HepG2 (cell line): Measurements from ENCODE around the gene SLC44A4. TPM values are rescaled to one million over a fixed set of nuclear protein-coding genes. Genes with fewer than 3 reads are reported as not detected.

ENCODE experiments used
- AGO1 ChIP-seq: fragments of 200-400 bp; formaldehyde crosslinking; IDR thresholded peaks from 2 replicates; pipeline ENCODE4 v1.6.1; 2017; ENCODE audit warnings: mild to moderate bottlenecking, low read depth, low read length, moderate library complexity; ENCODE audit not compliant: poor library complexity, severe bottlenecking
- ATF7-NPFF ChIP-seq: sonication (generic); formaldehyde crosslinking; IDR thresholded peaks from 2 replicates; pipeline ENCODE4 v1.8.1; 2023; ENCODE audit warnings: mild to moderate bottlenecking, low read depth, missing genetic modification reagents, moderate library complexity
- CAMTA2 ChIP-seq: sonication (generic); formaldehyde crosslinking; IDR thresholded peaks from 2 replicates; pipeline ENCODE4 v1.4.0; 2020; ENCODE audit warnings: mild to moderate bottlenecking, missing genetic modification reagents, borderline replicate concordance
- CENPT ChIP-seq: sonication (generic); formaldehyde crosslinking; IDR thresholded peaks from 2 replicates; pipeline ENCODE4 v1.8.0; 2022; ENCODE audit warnings: low read depth, mild to moderate bottlenecking, moderate library complexity, missing genetic modification reagents
- ELF1 ChIP-seq: sonication (generic); formaldehyde crosslinking; IDR thresholded peaks from 2 replicates; pipeline ENCODE4 v1.4.0; 2020; ENCODE audit warnings: missing genetic modification reagents
- FOXA1 ChIP-seq, 2 experiments: fragments of 450-650 bp in 1 of 2; sonication (generic) in 1 of 2; formaldehyde crosslinking in 1 of 2; IDR thresholded peaks; 2 replicates each; pipeline versions ENCODE4 v1.4.0 to v1.6.1; 2016 to 2020; ENCODE audit warnings: missing genetic modification reagents in 1 of 2
- GRHL1 ChIP-seq: sonication (generic); formaldehyde crosslinking; conservative IDR thresholded peaks from 2 replicates; pipeline ENCODE4 v1.8.0; 2022; ENCODE audit warnings: missing genetic modification reagents
- HOXA5 ChIP-seq: sonication (generic); formaldehyde crosslinking; IDR thresholded peaks from 2 replicates; pipeline ENCODE4 v1.4.0; 2020; ENCODE audit warnings: missing genetic modification reagents
- HOXA9 ChIP-seq: sonication (generic); formaldehyde crosslinking; IDR thresholded peaks from 2 replicates; pipeline ENCODE4 v1.8.1; 2022; ENCODE audit warnings: missing genetic modification reagents, mild to moderate bottlenecking, moderate library complexity, borderline replicate concordance
- KDM2A ChIP-seq: sonication (generic); formaldehyde crosslinking; IDR thresholded peaks from 2 replicates; pipeline ENCODE4 v1.4.0; 2020; ENCODE audit warnings: low read depth, missing genetic modification reagents, borderline replicate concordance
- NFE2L2 ChIP-seq: fragments of 150-350 bp; IDR thresholded peaks from 2 replicates; pipeline ENCODE4 v1.6.1; 2014; ENCODE audit warnings: low read length
- NFYB ChIP-seq: sonication (generic); formaldehyde crosslinking; IDR thresholded peaks from 2 replicates; pipeline ENCODE4 v1.4.0; 2020; ENCODE audit warnings: missing genetic modification reagents
- NR1H2 ChIP-seq: sonication (generic); formaldehyde crosslinking; IDR thresholded peaks from 2 replicates; pipeline ENCODE4 v1.8.1; 2022; ENCODE audit warnings: low read depth, missing genetic modification reagents, borderline replicate concordance
- SATB2 ChIP-seq: sonication (generic); formaldehyde crosslinking; IDR thresholded peaks from 2 replicates; pipeline ENCODE4 v1.5.0; 2020; ENCODE audit warnings: missing genetic modification reagents
- SRF ChIP-seq: IDR thresholded peaks from 2 replicates; pipeline ENCODE4 v1.6.1; 2011; ENCODE audit warnings: mild to moderate bottlenecking, low read depth, low read length, moderate library complexity
- TEF ChIP-seq: sonication (generic); formaldehyde crosslinking; IDR thresholded peaks from 2 replicates; pipeline ENCODE4 v1.5.0; 2020; ENCODE audit warnings: missing genetic modification reagents
- ZKSCAN1 ChIP-seq: fragments of 150-350 bp; IDR thresholded peaks from 2 replicates; pipeline ENCODE4 v1.6.1; 2014; ENCODE audit warnings: low read length
- ZNF282 ChIP-seq: fragments of 450-650 bp; IDR thresholded peaks from 2 replicates; pipeline ENCODE4 v1.6.1; 2018; ENCODE audit not compliant: partially characterized antibody
- ZNF350 ChIP-seq: sonication (generic); formaldehyde crosslinking; IDR thresholded peaks from 2 replicates; pipeline ENCODE4 v1.4.0; 2020; ENCODE audit warnings: mild to moderate bottlenecking, low read depth, missing genetic modification reagents, borderline replicate concordance
- ZNF543 ChIP-seq: sonication (generic); formaldehyde crosslinking; IDR thresholded peaks from 2 replicates; pipeline ENCODE4 v1.4.0; 2020; ENCODE audit warnings: mild to moderate bottlenecking, missing genetic modification reagents
- ZNF562 ChIP-seq: sonication (generic); formaldehyde crosslinking; IDR thresholded peaks from 2 replicates; pipeline ENCODE4 v1.8.0; 2022; ENCODE audit warnings: missing genetic modification reagents, borderline replicate concordance
- ZNF629 ChIP-seq: sonication (generic); formaldehyde crosslinking; conservative IDR thresholded peaks from 2 replicates; pipeline ENCODE4 v1.5.0; 2020; ENCODE audit warnings: missing genetic modification reagents
- ZNF790 ChIP-seq: sonication (generic); formaldehyde crosslinking; IDR thresholded peaks from 2 replicates; pipeline ENCODE4 v1.8.0; 2022; ENCODE audit warnings: missing genetic modification reagents, mild to moderate bottlenecking, borderline replicate concordance
- ZSCAN20 ChIP-seq: sonication (generic); formaldehyde crosslinking; IDR thresholded peaks from 2 replicates; pipeline ENCODE4 v1.4.0; 2020; ENCODE audit warnings: missing genetic modification reagents, mild to moderate bottlenecking, borderline replicate concordance
- polyA plus RNA-seq, 8 experiments: library from polyadenylated mRNA; depleted of rRNA in 3 of 8; stranded (reverse) in 7 of 8; unstranded in 1 of 8; fragments of >200 nt; fragmentation: Illumina TruSeq in 4 of 8; extraction: Trizol in 4 of 8; gene quantifications; 2 replicates each; pipeline versions ENCODE4 v1.2.1 to v1.2.3, GENCODE V29; 2011 to 2016; ENCODE audit warnings: low read depth in 4 of 8, missing spikeins in 1 of 8, mixed read lengths in 1 of 8; ENCODE audit not compliant: insufficient read depth in 1 of 8
- total RNA-seq, 5 experiments: library from RNA; depleted of rRNA; stranded (reverse); fragments of >200 nt; fragmentation: Illumina TruSeq; extraction: Trizol; gene quantifications; 2 replicates each; pipeline ENCODE4 v1.2.3, GENCODE V29; 2016; ENCODE audit warnings: low read depth in 1 of 5
- TF ChIP-seq, protein P1 (sequence below): sonication (generic); formaldehyde crosslinking; IDR thresholded peaks from 2 replicates; pipeline ENCODE4 v1.8.1; 2023; ENCODE audit warnings: mild to moderate bottlenecking, missing genetic modification reagents

SLC44A4 gene
- total and polyA plus RNA-seq, 2 of the 13 experiments (the other 11 are each of a cell fraction or from before 2014, with no cell fraction given), result 3.5 to 5.9 TPM

GRCh38 chr6:31834367-31835250, 44.2 kb downstream of the SLC44A4 start (continued):
- TF ChIP-seq GRHL1 (CRISPR knock-in tag) (no peak), SRF (0 out of 2 replicates have a peak, but pooled peaks have one; percentile 53), NR1H2 (CRISPR knock-in tag) (peak; percentile 70; the same call in 1 of the 2 replicates), CENPT (CRISPR knock-in tag) (no peak), TEF (CRISPR knock-in tag) (peak; percentile 78), HOXA9 (CRISPR knock-in tag) (peak; percentile 46; the same call in 1 of the 2 replicates), KDM2A (peak; percentile 65), ATF7-NPFF (CRISPR knock-in tag) (no peak), ZSCAN20 (CRISPR knock-in tag) (peak; percentile 45; the same call in 1 of the 2 replicates), HOXA5 (CRISPR knock-in tag) (peak; percentile 97), ZNF629 (CRISPR knock-in tag) (peak; percentile 63), ZNF543 (CRISPR knock-in tag) (peak; percentile 41; the same call in 1 of the 2 replicates), ELF1 (peak; percentile 51; the same call in 1 of the 2 replicates), ZNF562 (CRISPR knock-in tag) (no peak), SATB2 (CRISPR knock-in tag) (peak; percentile 86), ZNF350 (CRISPR knock-in tag) (peak; percentile 85; the same call in 1 of the 2 replicates), FOXA1 (IDR thresholded peaks at IDR 0.05) (no peak), FOXA1 (CRISPR knock-in tag; IDR thresholded peaks at IDR 0.05) (no peak), NFE2L2 (no peak), ZNF282 (no peak), ZKSCAN1 (0 out of 2 replicates have a peak, but pooled peaks have one; percentile 8), NFYB (peak; percentile 35; the same call in 1 of the 2 replicates), CAMTA2 (CRISPR knock-in tag) (peak; percentile 82; the same call in 1 of the 2 replicates), AGO1 (peak; percentile 80), ZNF790 (CRISPR knock-in tag) (no peak)
- TF ChIP-seq, protein P1, sequence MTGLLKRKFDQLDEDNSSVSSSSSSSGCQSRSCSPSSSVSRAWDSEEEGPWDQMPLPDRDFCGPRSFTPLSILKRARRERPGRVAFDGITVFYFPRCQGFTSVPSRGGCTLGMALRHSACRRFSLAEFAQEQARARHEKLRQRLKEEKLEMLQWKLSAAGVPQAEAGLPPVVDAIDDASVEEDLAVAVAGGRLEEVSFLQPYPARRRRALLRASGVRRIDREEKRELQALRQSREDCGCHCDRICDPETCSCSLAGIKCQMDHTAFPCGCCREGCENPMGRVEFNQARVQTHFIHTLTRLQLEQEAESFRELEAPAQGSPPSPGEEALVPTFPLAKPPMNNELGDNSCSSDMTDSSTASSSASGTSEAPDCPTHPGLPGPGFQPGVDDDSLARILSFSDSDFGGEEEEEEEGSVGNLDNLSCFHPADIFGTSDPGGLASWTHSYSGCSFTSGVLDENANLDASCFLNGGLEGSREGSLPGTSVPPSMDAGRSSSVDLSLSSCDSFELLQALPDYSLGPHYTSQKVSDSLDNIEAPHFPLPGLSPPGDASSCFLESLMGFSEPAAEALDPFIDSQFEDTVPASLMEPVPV, result peak; percentile 70
